GM23338 (cell line): ENCODE data around the gene SLC66A2. TPM values are rescaled to one million over a fixed set of nuclear protein-coding genes. Genes with fewer than 3 reads are reported as not detected.

ENCODE experiments used
- ATAC-seq: fragments of 200-7000 bp; cut with Tn5 transposase; 3 replicates; pipeline ENCODE4 v1.9.1; 2020
- DNase-seq: peaks from one replicate; pipeline ENCODE4 v3.0.0-alpha.2; 2015; ENCODE audit warnings: low spot score
- H2AFZ ChIP-seq: fragments of 200-600 bp; sonication (generic); 2 replicates; pipeline ENCODE4 v1.8.0; 2016; ENCODE audit warnings: antibody characterized with exemption, mild to moderate bottlenecking, moderate library complexity
- H3F3A ChIP-seq: fragments of 200-600 bp; sonication (generic); replicated peaks from 2 replicates; pipeline ENCODE4 v1.8.0; 2017; ENCODE audit warnings: antibody characterized with exemption, mixed run types, low read depth
- H3K27ac ChIP-seq: fragments of 200-600 bp; sonication (generic); 2 replicates; pipeline ENCODE4 v1.6.1; 2016; ENCODE audit warnings: low read depth
- H3K27me3 ChIP-seq: fragments of 200-600 bp; sonication (generic); 2 replicates; pipeline ENCODE4 v1.8.0; 2016; ENCODE audit warnings: mild to moderate bottlenecking, mixed run types, moderate library complexity; ENCODE audit not compliant: insufficient read depth
- H3K36me3 ChIP-seq: fragments of 200-600 bp; sonication (generic); 2 replicates; pipeline ENCODE4 v1.8.0; 2016; ENCODE audit warnings: mild to moderate bottlenecking; ENCODE audit not compliant: insufficient read depth
- H3K4me1 ChIP-seq: fragments of 200-600 bp; sonication (generic); 2 replicates; pipeline ENCODE4 v1.8.0; 2016; ENCODE audit warnings: mild to moderate bottlenecking, moderate library complexity; ENCODE audit not compliant: insufficient read depth
- H3K4me2 ChIP-seq: fragments of 200-600 bp; sonication (generic); 2 replicates; pipeline ENCODE4 v1.7.1; 2017; ENCODE audit warnings: mixed run types
- H3K4me3 ChIP-seq: fragments of 200-600 bp; sonication (generic); 2 replicates; pipeline ENCODE4 v1.6.1; 2016; ENCODE audit warnings: mixed run types
- H3K79me2 ChIP-seq: fragments of 200-600 bp; sonication (generic); replicated peaks from 2 replicates; pipeline ENCODE4 v1.8.0; 2017; ENCODE audit warnings: mild to moderate bottlenecking; ENCODE audit not compliant: insufficient read depth
- H3K9me2 ChIP-seq: fragments of 200-600 bp; sonication (generic); 2 replicates; pipeline ENCODE4 v1.8.0; 2017; ENCODE audit not compliant: insufficient read depth
- H4K20me1 ChIP-seq: fragments of 200-600 bp; sonication (generic); replicated peaks from 2 replicates; pipeline ENCODE4 v1.8.0; 2017; ENCODE audit warnings: mild to moderate bottlenecking; ENCODE audit not compliant: insufficient read depth
- H3K27ac Mint-ChIP-seq: 2 replicates; pipeline ENCODE4 v1.8.0; 2020; ENCODE audit warnings: inconsistent platforms, mild to moderate bottlenecking, moderate library complexity, mixed read lengths
- H3K27me3 Mint-ChIP-seq: 3 replicates; pipeline ENCODE4 v1.8.0; 2022; ENCODE audit warnings: low read depth, mild to moderate bottlenecking, moderate library complexity, mixed read lengths, inconsistent platforms; ENCODE audit not compliant: insufficient read depth, poor library complexity
- H3K36me3 Mint-ChIP-seq: 3 replicates; pipeline ENCODE4 v1.8.0; 2021; ENCODE audit warnings: low read depth, mild to moderate bottlenecking, inconsistent platforms, moderate library complexity, mixed read lengths
- H3K4me1 Mint-ChIP-seq: 3 replicates; pipeline ENCODE4 v1.8.0; 2020; ENCODE audit warnings: mild to moderate bottlenecking, inconsistent platforms, mixed read lengths
- H3K4me3 Mint-ChIP-seq: 3 replicates; pipeline ENCODE4 v1.8.0; 2021; ENCODE audit warnings: moderate library complexity, mild to moderate bottlenecking, inconsistent platforms, mixed read lengths
- H3K9me3 Mint-ChIP-seq: 3 replicates; pipeline ENCODE4 v1.8.0; 2020; ENCODE audit warnings: moderate library complexity, mild to moderate bottlenecking, inconsistent platforms, mixed read lengths
- EZH2phosphoT487 ChIP-seq: fragments of 200-600 bp; sonication (generic); IDR thresholded peaks from one replicate; pipeline ENCODE4 v1.8.1; 2018; ENCODE audit warnings: antibody characterized with exemption; ENCODE audit not compliant: unreplicated experiment
- JUNB ChIP-seq: IDR thresholded peaks from one replicate; pipeline ENCODE4 v1.6.1; 2016; ENCODE audit warnings: antibody characterized with exemption; ENCODE audit not compliant: unreplicated experiment
- polyA plus RNA-seq: library from polyadenylated mRNA; unstranded; fragments of >200 nt; fragmentation: Nextera tagmentation; extraction: Ambion mirVana; gene quantifications from 2 replicates; pipeline ENCODE4 v1.2.1, GENCODE V29; 2016
- total RNA-seq: library from RNA; depleted of rRNA; stranded (reverse); fragments of >200 nt; shearing (Covaris generic); gene quantifications from 2 replicates; pipeline ENCODE4 v1.2.3, GENCODE V29; 2014
- TF ChIP-seq, protein P1 (sequence below): fragments of 250-450 bp; sonication (Bioruptor Pico); IDR thresholded peaks from 2 replicates; pipeline ENCODE4 v1.5.0; 2020; ENCODE audit warnings: mild to moderate bottlenecking, moderate library complexity
- TF ChIP-seq, protein P2 (sequence below), 2 experiments: fragments of 200-600 bp in 1 of 2; sonication (generic) in 1 of 2; conservative IDR thresholded peaks; 2 replicates each; pipeline versions ENCODE4 v1.5.1 to v1.6.1; 2016 to 2017; ENCODE audit warnings: antibody characterized with exemption in 2 of 2, low read depth in 2 of 2, mild to moderate bottlenecking in 2 of 2, moderate library complexity in 1 of 2

SLC66A2 gene
- total and polyA plus RNA-seq, 2 experiments from 2014 or later, result 4.0 to 18.1 TPM

DNA sequence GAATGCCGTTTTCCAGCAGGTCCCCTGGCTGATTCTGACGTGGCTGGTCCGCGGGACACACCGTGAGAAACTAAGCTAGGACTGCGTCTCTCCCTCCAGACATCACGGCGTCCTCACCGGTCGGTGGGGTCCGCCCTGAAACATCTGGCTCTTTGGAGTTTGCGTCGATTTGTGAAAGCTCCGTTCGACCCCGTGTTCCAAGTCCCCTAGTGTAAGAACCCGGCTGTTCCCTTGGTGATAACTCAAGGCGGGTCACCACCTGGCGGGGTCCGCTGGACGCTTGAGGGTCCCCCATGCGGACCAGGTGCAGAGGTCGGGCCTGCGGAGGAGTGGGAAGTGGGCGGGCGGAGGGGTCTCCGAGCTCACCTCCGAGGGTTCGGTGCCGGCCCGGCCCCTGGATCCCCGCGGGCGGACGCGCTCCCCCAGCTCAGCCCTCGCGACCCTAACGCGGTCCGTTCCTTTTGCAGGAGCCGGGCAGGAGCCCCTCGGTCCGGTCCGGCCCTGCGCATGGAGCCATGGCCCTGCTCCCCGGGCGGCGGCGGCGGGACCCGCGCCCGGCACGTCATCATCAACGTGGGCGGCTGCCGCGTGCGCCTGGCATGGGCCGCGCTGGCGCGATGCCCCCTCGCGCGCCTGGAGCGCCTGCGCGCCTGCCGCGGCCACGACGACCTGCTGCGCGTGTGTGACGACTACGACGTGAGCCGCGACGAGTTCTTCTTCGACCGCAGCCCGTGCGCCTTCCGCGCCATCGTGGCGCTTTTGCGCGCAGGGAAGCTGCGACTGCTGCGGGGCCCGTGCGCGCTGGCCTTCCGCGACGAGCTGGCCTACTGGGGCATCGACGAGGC lies 88.1 kb downstream of the SLC66A2 start:
- 0 out of 2 replicates have a peak overlapping the region, but pooled peaks have one; percentile 28 for H2AFZ ChIP-seq
- DNase-seq (peak; percentile 30), ATAC-seq (peak; percentile 47)
- Mint-ChIP-seq H3K9me3 (no peaks in the 10 kb centered on the region), H3K4me3 (no peak overlapping the region), H3K27ac (no peak overlapping the region), H3K36me3 (no peaks in the 10 kb centered on the region), H3K4me1 (no peaks in the 10 kb centered on the region), H3K27me3 (peaks cover 5% of the 10 kb centered on the region)
- no peaks in the 10 kb centered on the region for H3K9me2 ChIP-seq
- no peaks in the 10 kb centered on the region for H3K27me3 ChIP-seq
- no peak overlapping the region for H3K27ac ChIP-seq
- H3K4me2 ChIP-seq, result no peak overlapping the region
- no peaks in the 10 kb centered on the region for H4K20me1 ChIP-seq
- no peaks in the 10 kb centered on the region for H3K4me1 ChIP-seq
- H3F3A ChIP-seq, result no peaks in the 10 kb centered on the region
- H3K36me3 ChIP-seq, result no peaks in the 10 kb centered on the region
- TF ChIP-seq, protein P1, sequence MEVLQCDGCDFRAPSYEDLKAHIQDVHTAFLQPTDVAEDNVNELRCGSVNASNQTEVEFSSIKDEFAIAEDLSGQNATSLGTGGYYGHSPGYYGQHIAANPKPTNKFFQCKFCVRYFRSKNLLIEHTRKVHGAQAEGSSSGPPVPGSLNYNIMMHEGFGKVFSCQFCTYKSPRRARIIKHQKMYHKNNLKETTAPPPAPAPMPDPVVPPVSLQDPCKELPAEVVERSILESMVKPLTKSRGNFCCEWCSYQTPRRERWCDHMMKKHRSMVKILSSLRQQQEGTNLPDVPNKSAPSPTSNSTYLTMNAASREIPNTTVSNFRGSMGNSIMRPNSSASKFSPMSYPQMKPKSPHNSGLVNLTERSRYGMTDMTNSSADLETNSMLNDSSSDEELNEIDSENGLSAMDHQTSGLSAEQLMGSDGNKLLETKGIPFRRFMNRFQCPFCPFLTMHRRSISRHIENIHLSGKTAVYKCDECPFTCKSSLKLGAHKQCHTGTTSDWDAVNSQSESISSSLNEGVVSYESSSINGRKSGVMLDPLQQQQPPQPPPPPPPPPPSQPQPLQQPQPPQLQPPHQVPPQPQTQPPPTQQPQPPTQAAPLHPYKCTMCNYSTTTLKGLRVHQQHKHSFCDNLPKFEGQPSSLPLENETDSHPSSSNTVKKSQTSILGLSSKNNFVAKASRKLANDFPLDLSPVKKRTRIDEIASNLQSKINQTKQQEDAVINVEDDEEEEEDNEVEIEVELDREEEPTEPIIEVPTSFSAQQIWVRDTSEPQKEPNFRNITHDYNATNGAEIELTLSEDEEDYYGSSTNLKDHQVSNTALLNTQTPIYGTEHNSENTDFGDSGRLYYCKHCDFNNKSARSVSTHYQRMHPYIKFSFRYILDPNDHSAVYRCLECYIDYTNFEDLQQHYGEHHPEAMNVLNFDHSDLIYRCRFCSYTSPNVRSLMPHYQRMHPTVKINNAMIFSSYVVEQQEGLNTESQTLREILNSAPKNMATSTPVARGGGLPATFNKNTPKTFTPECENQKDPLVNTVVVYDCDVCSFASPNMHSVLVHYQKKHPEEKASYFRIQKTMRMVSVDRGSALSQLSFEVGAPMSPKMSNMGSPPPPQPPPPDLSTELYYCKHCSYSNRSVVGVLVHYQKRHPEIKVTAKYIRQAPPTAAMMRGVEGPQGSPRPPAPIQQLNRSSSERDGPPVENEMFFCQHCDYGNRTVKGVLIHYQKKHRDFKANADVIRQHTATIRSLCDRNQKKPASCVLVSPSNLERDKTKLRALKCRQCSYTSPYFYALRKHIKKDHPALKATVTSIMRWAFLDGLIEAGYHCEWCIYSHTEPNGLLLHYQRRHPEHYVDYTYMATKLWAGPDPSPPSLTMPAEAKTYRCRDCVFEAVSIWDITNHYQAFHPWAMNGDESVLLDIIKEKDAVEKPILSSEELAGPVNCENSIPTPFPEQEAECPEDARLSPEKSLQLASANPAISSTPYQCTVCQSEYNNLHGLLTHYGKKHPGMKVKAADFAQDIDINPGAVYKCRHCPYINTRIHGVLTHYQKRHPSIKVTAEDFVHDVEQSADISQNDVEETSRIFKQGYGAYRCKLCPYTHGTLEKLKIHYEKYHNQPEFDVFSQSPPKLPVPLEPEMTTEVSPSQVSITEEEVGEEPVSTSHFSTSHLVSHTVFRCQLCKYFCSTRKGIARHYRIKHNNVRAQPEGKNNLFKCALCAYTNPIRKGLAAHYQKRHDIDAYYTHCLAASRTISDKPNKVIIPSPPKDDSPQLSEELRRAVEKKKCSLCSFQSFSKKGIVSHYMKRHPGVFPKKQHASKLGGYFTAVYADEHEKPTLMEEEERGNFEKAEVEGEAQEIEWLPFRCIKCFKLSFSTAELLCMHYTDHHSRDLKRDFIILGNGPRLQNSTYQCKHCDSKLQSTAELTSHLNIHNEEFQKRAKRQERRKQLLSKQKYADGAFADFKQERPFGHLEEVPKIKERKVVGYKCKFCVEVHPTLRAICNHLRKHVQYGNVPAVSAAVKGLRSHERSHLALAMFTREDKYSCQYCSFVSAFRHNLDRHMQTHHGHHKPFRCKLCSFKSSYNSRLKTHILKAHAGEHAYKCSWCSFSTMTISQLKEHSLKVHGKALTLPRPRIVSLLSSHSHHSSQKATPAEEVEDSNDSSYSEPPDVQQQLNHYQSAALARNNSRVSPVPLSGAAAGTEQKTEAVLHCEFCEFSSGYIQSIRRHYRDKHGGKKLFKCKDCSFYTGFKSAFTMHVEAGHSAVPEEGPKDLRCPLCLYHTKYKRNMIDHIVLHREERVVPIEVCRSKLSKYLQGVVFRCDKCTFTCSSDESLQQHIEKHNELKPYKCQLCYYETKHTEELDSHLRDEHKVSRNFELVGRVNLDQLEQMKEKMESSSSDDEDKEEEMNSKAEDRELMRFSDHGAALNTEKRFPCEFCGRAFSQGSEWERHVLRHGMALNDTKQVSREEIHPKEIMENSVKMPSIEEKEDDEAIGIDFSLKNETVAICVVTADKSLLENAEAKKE (CRISPR knock-in tag), result no peak
- TF ChIP-seq, protein P2, sequence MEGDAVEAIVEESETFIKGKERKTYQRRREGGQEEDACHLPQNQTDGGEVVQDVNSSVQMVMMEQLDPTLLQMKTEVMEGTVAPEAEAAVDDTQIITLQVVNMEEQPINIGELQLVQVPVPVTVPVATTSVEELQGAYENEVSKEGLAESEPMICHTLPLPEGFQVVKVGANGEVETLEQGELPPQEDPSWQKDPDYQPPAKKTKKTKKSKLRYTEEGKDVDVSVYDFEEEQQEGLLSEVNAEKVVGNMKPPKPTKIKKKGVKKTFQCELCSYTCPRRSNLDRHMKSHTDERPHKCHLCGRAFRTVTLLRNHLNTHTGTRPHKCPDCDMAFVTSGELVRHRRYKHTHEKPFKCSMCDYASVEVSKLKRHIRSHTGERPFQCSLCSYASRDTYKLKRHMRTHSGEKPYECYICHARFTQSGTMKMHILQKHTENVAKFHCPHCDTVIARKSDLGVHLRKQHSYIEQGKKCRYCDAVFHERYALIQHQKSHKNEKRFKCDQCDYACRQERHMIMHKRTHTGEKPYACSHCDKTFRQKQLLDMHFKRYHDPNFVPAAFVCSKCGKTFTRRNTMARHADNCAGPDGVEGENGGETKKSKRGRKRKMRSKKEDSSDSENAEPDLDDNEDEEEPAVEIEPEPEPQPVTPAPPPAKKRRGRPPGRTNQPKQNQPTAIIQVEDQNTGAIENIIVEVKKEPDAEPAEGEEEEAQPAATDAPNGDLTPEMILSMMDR (conservative IDR thresholded peaks at IDR 0.05; ENCODE audit: low read depth in 2 of 2), result 0 out of 4 replicates have a peak, but pooled peaks of 1 of the 2 experiments have one; percentile 14
- no peak for TF ChIP-seq EZH2phosphoT487
- no peak for TF ChIP-seq JUNB
- no peaks in the 10 kb centered on the region for H3K79me2 ChIP-seq
- H3K4me3 ChIP-seq, result no peak overlapping the region
